HG02938 (cell line): ENCODE results near the gene NUP62.

Experiments
- ATAC-seq: cut with Tn5 transposase; IDR thresholded peaks from one replicate; pipeline ENCODE4 v1.9.1; 2021; ENCODE audit warnings: mild to moderate bottlenecking, moderate library complexity; ENCODE audit not compliant: unreplicated experiment

NUP62 gene

DNA sequence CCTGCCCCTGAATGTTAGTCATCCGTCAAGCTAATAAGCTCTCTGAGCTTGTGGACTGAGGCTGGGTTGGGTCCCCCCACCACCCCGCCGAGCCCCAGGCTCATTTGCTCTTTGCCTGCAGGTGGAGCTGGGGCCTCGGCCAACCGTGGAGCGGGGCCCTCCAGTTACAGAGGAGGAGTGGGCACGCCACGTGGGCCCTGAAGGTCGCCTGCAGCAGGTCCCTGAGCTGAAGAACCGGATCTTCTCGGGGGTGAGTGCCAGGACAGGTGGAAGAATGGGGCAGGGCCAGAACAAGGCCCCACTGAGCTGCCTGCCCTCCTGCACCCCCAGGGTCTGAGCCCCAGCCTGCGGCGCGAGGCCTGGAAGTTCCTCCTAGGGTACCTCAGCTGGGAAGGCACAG lies 46.7 kb downstream of the NUP62 start:
- ATAC-seq: no peak

DNA sequence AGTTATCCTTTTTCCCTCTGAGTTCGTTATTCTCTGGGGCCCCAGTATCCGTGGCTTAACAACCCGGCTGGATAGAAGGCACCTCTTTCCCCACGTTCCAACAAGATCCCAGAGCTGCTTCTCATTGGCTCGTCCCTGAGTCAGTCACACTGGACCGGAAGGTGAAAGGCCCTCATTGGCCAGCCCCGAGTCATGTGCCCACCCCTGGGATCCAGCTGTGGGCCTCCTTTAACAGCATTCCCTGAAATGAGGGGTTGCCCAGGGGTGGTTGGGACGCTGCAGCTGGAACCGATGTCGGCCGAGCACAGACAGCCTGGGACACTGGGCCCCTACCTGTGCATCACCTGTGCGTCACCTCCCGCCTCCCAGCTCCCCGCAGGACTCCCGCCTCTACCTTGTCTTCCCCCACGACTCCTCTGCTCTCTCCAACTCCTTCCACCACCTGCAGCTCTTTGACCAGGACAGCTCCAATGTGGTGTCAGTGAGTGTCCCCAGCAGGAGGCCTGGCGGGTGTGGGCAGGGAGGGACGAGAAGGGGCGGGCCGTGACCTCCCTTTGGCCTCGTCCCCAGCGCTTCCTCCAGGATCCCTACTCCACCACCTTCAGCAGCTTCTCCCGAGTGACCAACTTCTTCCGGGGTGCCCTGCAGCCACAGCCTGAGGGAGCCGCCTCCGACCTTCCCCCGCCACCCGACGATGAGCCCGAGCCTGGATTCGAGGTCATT lies 47.5 kb downstream of the NUP62 start:
- no peak for ATAC-seq

DNA sequence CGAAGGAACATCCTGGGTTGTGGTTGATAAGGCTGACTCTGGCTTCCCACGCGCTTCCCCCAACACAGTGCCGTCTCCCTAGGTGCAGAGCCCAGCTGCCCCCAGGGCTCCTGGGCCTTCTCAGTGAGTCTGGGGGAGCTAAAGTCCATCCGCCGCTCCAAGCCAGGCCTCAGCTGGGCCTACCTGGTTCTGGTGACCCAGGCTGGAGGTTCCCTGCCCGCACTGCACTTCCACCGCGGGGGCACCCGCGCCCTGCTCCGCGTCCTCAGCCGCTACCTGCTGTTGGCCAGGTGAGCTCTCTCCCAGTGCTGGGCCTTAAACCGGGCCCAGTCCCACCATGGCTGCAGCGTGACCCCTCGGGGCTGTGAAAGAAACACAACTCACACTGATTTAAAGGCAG lies 48.1 kb downstream of the NUP62 start:
- ATAC-seq: no peak

DNA sequence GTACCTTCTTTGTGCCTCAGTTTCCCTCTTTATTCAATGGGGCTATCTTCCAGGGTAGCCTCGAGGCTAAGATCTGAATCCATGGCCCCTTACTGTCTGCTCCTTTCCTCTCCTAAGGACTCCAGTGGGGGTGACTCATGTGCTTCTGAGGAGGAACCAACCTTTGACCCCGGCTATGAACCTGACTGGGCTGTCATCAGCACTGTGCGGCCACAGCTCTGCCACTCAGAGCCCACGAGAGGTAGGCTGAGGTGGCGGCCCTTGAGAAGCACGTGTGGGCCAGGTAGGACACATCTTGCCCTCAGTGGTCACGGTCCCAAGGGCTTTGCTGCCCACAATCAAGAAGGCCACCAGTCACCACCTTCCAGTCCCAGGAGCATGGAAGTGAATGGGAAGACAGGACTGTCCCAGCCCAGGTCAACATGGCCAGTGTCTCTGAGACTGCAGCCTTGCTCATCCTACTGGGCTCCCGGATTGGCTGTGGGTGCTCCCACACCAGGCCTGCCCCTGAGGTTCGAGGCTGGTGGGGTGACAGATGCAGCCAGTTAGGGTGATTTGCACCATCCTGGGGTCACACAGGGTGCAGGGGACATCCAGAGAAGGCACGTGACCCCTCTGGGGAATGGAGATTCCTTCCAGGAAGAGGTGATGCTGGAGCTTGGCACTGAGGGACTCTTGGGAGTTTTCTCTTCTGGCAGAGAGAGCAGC lies 49.0 kb downstream of the NUP62 start:
- no peak for ATAC-seq

DNA sequence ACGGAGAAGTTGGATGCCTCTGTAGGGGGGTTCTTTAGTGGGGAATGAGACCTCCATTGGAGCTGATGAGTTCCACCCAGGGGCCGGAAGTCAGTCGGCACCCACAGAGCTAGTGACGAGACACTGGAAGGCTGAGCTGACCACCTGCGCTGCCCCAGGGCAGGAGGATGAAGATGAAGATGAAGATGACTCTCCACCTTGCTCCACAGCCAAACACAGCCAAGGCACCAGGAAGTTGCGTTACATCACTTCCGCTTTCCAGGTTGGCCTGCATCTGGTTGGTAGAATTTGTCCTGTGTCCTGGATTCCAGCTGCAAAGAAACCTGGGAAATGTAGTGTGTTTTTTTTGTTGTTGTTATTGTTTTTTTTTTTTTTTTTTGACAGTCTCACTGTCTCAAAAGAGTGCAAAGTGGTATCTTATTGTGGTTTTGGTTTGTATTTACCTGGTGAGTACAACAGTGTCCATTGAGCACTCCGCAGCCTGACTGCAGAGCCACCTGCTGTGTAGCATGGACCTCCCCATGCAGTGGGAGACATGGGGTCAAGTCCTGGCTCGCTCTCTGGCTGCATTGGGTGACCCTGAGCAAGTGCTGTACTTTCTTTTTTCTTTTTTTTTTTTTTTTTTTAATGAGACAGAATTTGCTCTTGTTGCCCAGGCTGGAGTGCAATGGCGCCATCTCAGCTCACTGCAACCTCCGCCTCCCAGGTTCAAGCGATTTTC lies 49.9 kb downstream of the NUP62 start:
- no peak for ATAC-seq

DNA sequence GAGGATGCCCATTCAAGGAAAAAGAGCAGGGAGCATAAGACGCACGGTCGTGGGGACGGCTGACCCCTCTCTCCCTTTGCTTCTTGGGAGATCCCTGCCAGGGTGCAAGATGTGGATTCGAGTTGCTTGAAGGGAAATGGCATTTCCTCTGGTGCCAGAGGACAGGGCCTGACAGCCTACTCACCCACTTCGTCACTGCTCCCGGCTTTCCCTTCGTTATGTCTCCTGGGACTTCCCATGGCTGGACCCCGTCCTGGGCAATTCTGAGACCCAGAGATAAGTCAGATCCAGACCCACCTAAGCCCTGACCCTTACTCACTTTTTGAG lies 50.6 kb downstream of the NUP62 start:
- no peak for ATAC-seq

DNA sequence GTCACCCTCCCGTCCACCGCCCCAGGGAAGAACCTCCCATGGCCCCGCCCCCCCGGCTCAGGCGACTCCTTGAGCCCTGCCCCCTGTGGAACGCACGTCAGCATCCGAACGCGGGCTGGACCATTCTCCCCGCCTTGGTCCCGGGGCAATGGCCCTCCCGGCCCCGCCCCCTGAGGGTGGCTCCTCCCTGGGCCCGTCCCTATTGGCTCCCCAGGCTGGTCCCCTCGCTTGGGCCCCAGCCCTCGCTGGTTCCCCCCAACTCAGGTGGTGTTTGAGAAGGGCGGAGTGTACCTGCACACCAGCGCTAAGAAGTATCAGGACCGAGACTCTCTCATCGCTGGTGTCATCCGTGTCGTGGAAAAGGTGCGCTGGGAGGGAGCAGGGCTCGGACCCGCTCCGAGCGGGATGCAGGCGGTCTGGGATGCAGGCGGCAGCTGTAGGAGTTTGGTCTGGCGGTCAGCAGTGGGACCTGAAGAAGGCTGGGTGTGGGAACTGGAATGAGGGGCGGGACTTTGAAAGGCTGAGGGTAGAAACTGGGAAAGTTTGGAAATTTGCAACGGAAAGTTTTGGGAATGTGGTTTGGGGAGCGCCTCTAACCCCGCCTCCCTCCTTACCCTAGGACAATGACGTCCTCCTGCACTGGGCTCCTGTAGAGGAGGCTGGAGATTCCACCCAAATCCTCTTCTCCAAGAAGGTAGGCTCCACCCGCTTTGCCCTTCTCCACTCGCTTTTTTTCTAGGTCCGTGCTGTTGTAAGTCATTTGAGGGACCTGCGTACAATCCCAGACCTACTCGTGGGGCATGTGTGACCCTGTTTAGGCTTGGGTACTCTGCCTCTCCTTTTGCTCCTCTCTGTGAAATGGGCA lies 51.2 kb downstream of the NUP62 start:
- peak; percentile 39 for ATAC-seq

DNA sequence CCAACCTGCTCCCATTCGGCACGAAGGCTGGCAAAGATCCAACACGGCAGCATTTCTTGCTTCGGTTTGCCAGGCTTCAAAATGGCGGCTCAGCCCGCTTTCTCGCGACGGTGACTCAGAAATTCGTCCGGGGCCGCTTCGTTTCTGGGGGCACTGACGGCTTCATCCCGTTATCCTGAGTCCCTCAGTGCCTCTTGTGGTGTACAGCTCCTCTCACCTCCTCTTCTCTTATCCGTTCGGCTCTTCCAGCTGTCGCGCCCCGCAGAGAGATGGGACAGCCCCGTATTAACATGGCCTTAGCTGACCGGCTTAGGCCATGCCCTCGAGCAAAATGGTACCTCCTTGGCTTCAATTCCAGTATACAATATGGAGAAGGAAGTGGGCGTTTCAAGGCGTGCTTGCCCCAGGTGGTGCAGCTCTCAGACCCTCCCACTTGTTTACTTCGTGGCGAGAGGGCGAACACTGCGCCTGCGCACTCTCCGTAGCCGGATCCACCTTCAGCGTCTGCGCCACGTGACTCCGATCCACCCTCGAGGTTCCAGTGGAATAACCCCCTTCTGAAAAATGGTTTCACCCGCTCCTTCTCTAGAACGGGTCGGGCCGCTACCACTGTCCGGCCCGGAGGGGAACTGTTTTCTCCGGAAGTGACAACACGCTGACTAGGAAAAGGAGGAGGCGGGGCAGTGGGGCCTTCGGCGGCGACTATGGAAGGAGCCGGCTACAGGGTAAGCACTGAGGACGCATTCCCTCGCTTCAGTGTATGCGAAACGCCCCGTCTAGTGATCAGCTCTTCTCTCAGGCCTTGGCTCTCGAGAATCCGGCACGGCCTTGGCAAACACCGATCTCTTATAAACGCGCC lies 52.1 kb downstream of the NUP62 start, which contains the start of the genes AKT1S1 and TBC1D17:
AKT1S1 (minus strand) TSS at position 336 of the 859 bp plus-strand sequence. CDS start 4,060 bp downstream, outside the sequence.
TBC1D17 (plus strand) TSS at position 683 of the 859 bp plus-strand sequence; CDS start at position 705, 22 bp downstream.
- ATAC-seq: peak; percentile 64

DNA sequence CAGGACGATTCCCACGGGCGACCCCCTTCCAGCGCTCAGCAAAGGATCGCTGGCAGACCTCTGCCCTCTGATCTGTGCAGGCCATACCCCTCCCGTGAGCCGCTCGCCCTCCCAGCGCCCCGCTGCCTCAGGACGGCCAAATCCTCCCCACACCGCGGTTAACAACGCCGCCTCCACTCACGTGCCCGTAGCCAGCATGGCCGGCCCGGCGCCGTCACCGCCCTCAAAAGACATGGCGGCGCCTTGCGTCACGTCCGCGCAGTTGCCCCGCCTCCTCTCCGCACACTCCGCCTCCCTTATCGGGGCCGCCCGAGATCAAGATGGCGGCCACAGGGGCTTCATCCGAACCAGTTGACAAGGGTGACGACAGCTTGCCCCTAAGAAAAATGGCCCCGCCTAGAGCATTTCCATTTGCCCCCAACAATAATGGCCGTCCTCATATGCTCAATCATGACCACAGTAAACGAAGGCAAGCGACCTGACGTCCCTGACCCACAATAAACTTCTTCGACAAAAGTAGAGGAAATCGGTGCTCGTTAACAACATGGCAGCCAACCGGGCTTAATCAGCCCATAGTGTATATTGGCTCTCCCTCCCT lies 52.8 kb downstream of the NUP62 start:
- ATAC-seq: peak; percentile 45

DNA sequence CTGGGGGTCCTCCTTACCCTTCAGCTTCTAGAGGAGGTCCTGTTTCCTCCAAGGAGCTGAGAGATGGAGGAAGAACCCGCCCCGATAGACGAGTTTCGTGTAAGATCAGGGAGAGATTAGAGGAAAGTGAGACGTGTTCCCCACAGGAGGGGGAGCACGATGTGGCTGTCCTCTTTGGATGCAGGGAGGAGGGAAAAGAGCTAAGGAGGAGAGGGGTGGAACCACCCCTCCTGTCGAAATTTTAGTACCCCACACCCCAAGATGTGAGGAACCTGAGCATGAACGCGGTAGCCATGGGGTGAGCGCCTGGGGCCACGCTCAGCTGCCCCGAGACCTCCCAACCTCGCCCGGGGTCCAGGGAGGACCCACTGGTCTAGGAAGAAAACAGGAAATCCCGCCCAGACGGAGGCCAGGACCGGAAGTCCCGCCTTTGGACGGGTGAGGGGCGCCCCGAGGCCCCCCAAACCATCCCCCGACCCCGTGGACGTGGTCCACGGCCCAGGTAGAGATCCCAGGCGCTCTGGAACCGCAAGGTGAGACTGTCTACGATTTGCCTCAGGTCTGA lies 53.4 kb downstream of the NUP62 start:
- no peak for ATAC-seq

DNA sequence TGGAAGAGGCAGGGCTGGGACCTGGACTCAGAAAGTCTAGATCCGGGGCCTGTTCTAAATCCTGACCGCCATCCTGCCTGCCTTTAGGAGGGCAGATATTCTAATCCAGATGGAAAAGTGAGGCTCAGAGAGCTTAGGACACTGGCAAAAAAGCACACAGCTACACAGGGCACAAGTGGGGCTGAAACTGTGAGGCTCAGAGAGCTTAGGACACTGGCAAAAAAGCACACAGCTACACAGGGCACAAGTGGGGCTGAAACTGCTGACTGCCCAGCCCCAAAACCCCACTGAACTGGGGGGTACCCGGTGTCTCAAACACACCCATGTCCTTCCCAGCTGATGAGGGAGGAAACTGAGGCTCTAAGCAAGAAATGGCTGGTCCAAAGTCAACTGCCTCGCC lies 54.1 kb downstream of the NUP62 start:
- no peak for ATAC-seq

DNA sequence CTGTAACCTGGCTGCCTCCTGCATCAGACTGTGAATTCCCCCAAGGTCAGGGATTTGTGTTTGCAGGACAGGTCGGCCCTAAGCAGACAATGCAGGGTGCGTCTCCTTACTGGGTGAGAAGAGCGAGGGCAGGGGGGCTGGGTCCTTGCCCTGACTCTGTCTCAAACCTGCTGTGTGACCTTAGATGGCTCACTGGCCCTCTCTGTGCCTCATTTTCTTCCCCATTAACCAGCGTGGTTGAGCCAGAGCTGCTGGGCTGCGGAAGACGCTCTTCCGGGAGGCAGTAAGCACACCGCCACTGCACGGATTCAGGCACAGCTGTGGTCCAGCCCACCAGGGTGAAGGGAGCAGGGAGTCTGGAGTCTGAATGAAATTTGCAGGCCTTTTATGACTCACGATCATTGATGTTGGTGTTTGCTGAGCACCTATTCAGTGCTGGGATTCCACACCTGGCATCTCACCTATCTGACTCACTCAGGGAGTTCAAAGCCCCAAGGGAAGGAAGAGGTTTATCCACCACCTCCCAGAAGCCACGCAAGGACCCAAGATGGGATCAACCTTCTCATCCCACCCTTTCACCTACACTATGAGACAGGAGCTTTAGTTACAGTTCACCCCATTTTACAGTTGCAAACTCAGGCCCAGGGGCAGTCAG lies 54.7 kb downstream of the NUP62 start:
- no peak for ATAC-seq

DNA sequence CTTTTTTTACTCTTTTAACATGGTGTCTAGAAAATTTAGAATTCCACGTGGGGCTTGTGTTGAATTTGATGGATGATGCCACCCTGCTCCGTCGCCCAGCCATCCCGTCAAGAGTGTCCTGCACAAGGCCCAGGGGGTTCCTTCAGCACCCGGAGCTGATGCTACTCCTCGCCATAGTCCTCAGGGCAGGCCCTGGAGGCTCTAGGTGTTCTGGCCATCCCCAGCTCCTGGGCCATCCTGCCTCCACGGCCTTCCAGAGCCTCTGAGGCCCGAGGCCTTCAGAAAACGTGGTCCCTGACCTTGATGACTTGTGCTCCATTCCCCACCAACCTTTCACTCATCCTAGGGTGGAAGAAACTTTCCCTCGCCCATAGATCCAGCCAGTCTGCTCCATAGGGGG lies 55.5 kb downstream of the NUP62 start:
- ATAC-seq: no peak

DNA sequence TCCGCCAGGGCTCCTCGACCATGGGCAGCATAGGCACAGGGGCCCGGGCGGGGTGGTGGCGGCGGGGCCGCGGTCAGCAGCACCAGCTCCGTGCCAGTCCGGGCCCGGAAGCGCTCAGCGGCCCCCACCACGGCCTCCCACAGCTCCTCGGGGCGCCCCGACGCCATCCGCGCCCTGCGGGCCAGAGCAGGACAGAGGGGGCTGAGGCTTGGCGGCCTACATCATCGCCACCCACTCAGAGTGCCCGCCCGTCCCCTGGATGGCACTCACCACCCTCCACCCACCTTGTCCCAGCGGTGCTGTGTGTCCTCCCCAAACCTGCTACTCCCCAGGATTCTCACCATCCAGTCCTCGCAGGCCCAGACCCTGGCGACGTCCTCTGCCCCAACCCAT lies 56.2 kb downstream of the NUP62 start:
- no peak for ATAC-seq

DNA sequence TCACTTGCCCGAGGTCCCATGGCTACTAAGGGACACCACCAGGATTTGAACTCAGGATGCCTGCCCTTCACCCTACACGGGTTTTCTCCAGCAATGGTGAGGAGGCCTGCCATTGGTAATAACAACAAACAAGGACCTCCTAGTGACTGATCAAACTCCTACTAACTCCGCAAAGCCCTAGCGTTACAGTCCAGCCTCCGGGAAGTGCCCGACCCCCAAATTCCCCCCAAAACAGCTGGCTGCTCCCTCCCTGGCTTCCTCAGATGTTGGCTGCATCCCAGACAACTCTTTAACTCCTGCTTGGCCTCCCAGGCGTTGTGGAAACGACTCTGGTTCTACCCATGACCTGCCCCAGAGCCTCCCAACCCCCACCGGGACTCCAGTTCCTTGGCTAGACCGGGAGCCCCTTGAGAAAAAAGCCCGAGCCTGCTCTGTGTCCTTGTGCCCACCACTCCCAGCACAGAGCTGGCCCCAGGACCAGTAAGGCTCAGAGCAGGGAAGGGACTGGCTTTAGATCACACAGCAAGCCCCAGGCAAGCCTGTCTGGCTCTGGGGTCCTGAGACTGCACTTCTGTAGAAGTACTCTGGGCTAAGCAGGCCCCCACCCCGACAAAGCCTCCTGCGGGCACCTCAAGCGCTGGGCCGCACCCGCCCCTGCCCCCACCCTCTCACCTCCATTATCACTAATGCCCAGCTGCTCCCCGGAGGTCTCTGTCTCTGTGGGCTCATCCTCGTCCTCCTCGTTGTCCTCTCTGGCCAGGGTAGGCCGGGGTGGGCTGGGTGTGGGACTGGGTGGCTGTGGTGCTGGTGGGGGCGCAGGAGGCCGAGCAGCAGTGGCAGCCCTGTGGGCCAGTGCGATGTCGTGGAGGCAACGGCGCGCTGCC lies 56.8 kb downstream of the NUP62 start:
- no peak for ATAC-seq

DNA sequence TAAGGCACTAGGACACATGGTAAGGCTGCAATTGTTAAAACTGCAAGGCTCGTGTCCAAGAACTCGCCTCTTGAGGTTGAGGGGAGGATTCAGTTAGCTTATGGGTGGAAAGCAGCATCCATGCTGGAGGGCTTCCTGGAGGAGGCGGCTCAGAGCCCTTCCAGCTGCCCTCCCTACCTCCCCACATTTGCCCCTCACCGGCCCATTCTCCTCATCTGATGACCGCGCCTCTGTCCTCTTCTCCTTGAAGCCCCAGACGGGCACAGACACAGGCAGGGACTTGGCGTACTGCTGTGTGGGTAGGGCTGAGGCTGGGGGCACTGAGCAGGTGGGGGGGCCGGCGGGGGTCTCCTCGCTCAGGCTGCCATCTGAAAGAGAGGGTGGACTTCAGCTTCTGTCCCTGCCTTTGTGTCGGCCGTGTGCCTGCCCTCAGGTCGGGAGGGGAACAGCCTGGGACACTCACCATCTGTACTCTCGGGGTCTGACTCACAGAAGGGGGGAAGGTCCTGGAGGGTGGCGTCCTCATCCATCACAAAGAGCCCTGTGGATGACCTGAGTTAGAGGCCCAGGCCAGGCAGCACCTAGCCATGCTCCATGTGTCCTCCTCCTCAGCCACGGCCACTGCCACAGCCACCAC lies 57.8 kb downstream of the NUP62 start:
- no peak for ATAC-seq

DNA sequence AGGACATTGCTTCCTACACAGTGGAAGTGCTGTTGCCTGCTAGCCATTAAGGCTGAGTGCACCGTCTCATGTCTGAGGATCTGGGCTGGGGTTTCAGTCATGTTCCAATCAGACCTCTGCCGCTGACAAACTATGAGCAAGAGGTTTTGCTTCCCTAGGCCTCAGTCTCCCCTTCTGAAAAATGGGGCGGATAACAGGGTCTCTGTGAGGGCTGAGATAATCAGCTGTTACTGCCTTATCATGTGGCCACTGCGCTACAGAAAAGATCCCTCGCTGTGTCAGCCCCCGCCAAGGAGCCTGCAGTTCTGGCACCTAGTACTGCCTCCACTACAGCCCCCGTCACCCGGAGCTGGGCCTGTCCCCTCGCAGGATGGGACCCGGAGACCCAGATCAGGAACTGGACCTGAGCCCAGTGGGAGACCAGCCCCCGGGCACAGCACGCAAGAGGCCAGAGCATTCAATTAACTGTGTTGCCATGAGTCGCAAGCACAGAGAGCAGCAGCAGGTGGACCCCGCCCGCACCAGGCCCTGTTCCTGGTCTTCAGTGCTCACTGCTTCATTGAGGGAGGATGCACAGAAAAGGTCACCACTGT lies 58.9 kb downstream of the NUP62 start:
- ATAC-seq: no peak
